ENCODE results near the gene ZNF836.

DNA sequence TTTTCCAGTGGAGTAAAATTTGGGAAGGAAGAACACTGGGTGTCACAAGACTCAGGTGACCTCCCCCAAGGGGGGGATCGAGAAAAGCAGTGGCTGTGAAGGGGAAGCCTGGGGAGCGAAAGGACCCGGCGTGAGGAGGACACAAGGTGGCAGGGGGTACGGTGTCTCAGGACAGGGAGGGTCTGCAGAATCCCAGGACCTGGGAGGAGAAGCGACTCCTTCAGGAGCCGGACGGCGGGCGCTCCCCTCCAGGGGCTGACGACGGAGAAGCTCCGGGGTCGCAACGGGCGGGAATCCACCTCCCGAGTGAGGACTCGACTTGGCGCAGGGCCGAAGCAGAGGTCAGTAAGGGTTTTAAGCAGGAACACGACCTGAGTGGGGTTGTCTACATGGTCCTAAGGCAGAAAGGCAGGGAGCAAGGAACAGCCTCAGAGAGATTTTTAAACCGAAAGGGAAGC lies 529 bp downstream of the ZNF836 start:
- TF ChIP-seq, protein P1, sequence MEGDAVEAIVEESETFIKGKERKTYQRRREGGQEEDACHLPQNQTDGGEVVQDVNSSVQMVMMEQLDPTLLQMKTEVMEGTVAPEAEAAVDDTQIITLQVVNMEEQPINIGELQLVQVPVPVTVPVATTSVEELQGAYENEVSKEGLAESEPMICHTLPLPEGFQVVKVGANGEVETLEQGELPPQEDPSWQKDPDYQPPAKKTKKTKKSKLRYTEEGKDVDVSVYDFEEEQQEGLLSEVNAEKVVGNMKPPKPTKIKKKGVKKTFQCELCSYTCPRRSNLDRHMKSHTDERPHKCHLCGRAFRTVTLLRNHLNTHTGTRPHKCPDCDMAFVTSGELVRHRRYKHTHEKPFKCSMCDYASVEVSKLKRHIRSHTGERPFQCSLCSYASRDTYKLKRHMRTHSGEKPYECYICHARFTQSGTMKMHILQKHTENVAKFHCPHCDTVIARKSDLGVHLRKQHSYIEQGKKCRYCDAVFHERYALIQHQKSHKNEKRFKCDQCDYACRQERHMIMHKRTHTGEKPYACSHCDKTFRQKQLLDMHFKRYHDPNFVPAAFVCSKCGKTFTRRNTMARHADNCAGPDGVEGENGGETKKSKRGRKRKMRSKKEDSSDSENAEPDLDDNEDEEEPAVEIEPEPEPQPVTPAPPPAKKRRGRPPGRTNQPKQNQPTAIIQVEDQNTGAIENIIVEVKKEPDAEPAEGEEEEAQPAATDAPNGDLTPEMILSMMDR (conservative IDR thresholded peaks at IDR 0.05; ENCODE audit: low read depth, low read length): no peak
- TF ChIP-seq EZH2phosphoT487 (IDR thresholded peaks at IDR 0.05; ENCODE audit: borderline replicate concordance, low read length): no peak
